ENCODE results near the gene CLEC16A.

Gene CLEC16A

DNA sequence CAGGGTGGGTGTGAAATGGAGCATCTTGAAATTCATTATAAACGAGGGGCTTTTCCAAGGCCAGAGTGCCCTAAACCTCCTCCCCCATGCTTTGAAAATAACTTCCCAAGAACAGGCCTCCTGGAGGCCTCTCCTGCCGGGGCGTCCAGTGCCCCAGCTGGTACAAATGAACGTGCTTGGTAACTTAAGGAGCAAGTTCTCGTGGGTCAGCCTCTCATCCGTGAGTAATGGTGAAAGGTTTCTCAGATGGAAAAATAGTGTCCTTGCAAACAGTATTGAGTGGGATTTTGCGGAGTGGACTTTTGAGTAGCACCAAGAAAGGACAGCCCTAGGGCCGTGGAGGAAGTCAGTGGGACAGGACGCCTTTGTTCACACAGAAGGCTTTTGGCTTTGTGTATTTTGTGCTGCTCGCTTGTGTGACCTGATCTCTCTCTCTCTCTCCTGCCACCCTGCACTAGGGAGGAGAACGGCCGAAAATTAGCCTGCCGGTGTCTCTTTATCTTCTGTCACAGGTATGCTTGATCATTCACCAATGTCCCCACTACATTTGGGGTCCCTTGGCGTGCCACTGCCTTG is 34.6 kb downstream of the CLEC16A start:
- peak overlapping the region; percentile 47 for H3K27ac ChIP-seq
- CTCF ChIA-PET: interaction anchor here (2.3 kb wide), 1 partner anchor 277 kb away, joined by 8 read pairs; no protein-coding TSS in a partner anchor

GRCh38 chr16:10979717-10980601 is 35.6 kb downstream of the CLEC16A start:
- POLR2A ChIA-PET (ENCODE audit: low non-redundant PET): no interaction called here
- peak overlapping the region; percentile 79 for H3K27ac ChIP-seq
- CTCF ChIA-PET: interaction anchor here (1.0 to 2.3 kb wide), 3 partner anchors 9 to 277 kb away, joined by 3 to 8 read pairs (median 4); no protein-coding TSS in a partner anchor
- DNase-seq (ENCODE audit: low spot score): peak; percentile 54
- no peak for TF ChIP-seq CTCF (conservative IDR thresholded peaks at IDR 0.05; ENCODE audit: low read depth)

More for the DNA sequence above, 34.6 kb downstream of the CLEC16A start:
- no peak for DNase-seq (ENCODE audit: low spot score)
- TF ChIP-seq CTCF (conservative IDR thresholded peaks at IDR 0.05; ENCODE audit: low read depth): no peak
- POLR2A ChIA-PET (ENCODE audit: low non-redundant PET): no interaction called here

- TF ChIP-seq CTCF (conservative IDR thresholded peaks at IDR 0.05; ENCODE audit: low read depth): no peak
- POLR2A ChIA-PET (ENCODE audit: low non-redundant PET): no interaction called here
These were observed 36.4 kb downstream of the CLEC16A start for GRCh38 chr16:10980813-10981212.

GRCh38 chr16:10981697-10982216 is 37.4 kb downstream of the CLEC16A start:
- no peak for DNase-seq (ENCODE audit: low spot score)
- POLR2A ChIA-PET (ENCODE audit: low non-redundant PET): no interaction called here
- peak; percentile 64 for TF ChIP-seq CTCF (conservative IDR thresholded peaks at IDR 0.05; ENCODE audit: low read depth)
- CTCF ChIA-PET: interaction anchor here (0.8 kb wide), 1 partner anchor 15 kb away, joined by 4 read pairs; no protein-coding TSS in a partner anchor
- H3K27ac ChIP-seq: peak overlapping the region; percentile 58

More at GRCh38 chr16:10980813-10981212, 36.4 kb downstream of the CLEC16A start:
- peak overlapping the region; percentile 79; the same call in 1 of the 2 replicates for H3K27ac ChIP-seq
- CTCF ChIA-PET: interaction anchor here (1.0 to 2.3 kb wide), 3 partner anchors 10 to 276 kb away, joined by 3 to 8 read pairs (median 4); no protein-coding TSS in a partner anchor
- no peak for DNase-seq (ENCODE audit: low spot score)

GRCh38 chr16:10982465-10983150 is 38.2 kb downstream of the CLEC16A start:
- ChIA-PET CTCF (interaction anchor here (0.8 to 1.9 kb wide), 3 partner anchors 14 to 272 kb away, joined by 3 to 7 read pairs (median 4); no protein-coding TSS in a partner anchor), POLR2A (ENCODE audit: low non-redundant PET) (no interaction called here)
- peak overlapping the region; percentile 58 for H3K27ac ChIP-seq
- TF ChIP-seq CTCF (conservative IDR thresholded peaks at IDR 0.05; ENCODE audit: low read depth): no peak
- DNase-seq (ENCODE audit: low spot score): no peak

GRCh38 chr16:10983159-10983558 is 38.8 kb downstream of the CLEC16A start:
- ChIA-PET POLR2A (ENCODE audit: low non-redundant PET) (no interaction called here), CTCF (interaction anchor here (0.5 to 1.9 kb wide), 5 partner anchors 18 to 1725 kb away, joined by 3 to 7 read pairs (median 3); no protein-coding TSS in a partner anchor)
- DNase-seq (ENCODE audit: low spot score): no peak
- H3K27ac ChIP-seq: no peak overlapping the region
- no peak for TF ChIP-seq CTCF (conservative IDR thresholded peaks at IDR 0.05; ENCODE audit: low read depth)

Data from RWPE1 (cell line).